ENCODE data around the gene TMEM139. TPM values are rescaled to one million over a fixed set of nuclear protein-coding genes. Genes with fewer than 3 reads are reported as not detected.
A peak's percentile ranks its signal among the peaks of the same experiment; 100 is the strongest.

Gene TMEM139
- total RNA-seq, 1 experiment from 2014 or later, result 2.0 TPM

- Histone ChIP-seq H3K9me3 (ENCODE audit: control insufficient read depth, insufficient read depth, low read depth, low read length) (no peaks in the 10 kb centered on the region), H3K27ac (ENCODE audit: low read length) (no peak overlapping the region), H3K27me3 (ENCODE audit: control insufficient read depth, insufficient read depth, low read length) (no peaks in the 10 kb centered on the region; the same call in 1 of the 2 replicates), H3K4me3 (ENCODE audit: low read depth in 2 of 2, low read length in 2 of 2) (no peak overlapping the region), H3K4me1 (ENCODE audit: control insufficient read depth, insufficient read depth, low read length) (no peaks in the 10 kb centered on the region), H3K36me3 (ENCODE audit: control insufficient read depth, insufficient read depth, low read length) (no peaks in the 10 kb centered on the region)
- no peak for DNase-seq (ENCODE audit: low read depth, low spot score)
- no peak for TF ChIP-seq SIN3A (IDR thresholded peaks at IDR 0.05; ENCODE audit: borderline replicate concordance, insufficient read depth, low read depth, low read length)
- no peak for TF ChIP-seq TCF7L2 (IDR thresholded peaks at IDR 0.05; ENCODE audit: low read depth, low read length)
- TF ChIP-seq CTCF (IDR thresholded peaks at IDR 0.05), result no peak
- no peak for TF ChIP-seq REST (IDR thresholded peaks at IDR 0.05; ENCODE audit: insufficient read depth in 1 of 2, low read depth in 2 of 2, low read length in 1 of 2)
- no peak for TF ChIP-seq POLR2AphosphoS5 (IDR thresholded peaks at IDR 0.05; ENCODE audit: low read depth, low read length)
- POLR2A ChIA-PET, result no interaction called here
- intact Hi-C loops (cut with micrococcal nuclease; ENCODE audit: unreplicated experiment), result no loop called here
- no TSS peak for BruUV-seq (replicated peaks)
- CTCF ChIA-PET, result interaction anchor here (0.7 kb wide), 1 partner anchor 38 kb away, joined by 6 read pairs; no protein-coding TSS in a partner anchor
- 0 out of 2 replicates have a peak, but pooled peaks have one; percentile 31 for ATAC-seq
- in situ Hi-C loops (cut with HindIII; ENCODE audit: low pct_unique_long_range_greater_than_20kb, low sequenced_read_pairs), result no loop called here
Measured at GRCh38 chr7:143322760-143323633, 38.2 kb downstream of the TMEM139 start.

- in situ Hi-C loops (cut with HindIII; ENCODE audit: low pct_unique_long_range_greater_than_20kb, low sequenced_read_pairs), result no loop called here
- intact Hi-C loops (cut with micrococcal nuclease; ENCODE audit: unreplicated experiment), result no loop called here
- Histone ChIP-seq H3K27ac (ENCODE audit: low read length) (no peak overlapping the region), H3K4me3 (ENCODE audit: low read depth in 2 of 2, low read length in 2 of 2) (no peak overlapping the region), H3K9me3 (ENCODE audit: control insufficient read depth, insufficient read depth, low read depth, low read length) (no peaks in the 10 kb centered on the region), H3K4me1 (ENCODE audit: control insufficient read depth, insufficient read depth, low read length) (no peaks in the 10 kb centered on the region), H3K36me3 (ENCODE audit: control insufficient read depth, insufficient read depth, low read length) (no peaks in the 10 kb centered on the region), H3K27me3 (ENCODE audit: control insufficient read depth, insufficient read depth, low read length) (no peaks in the 10 kb centered on the region; the same call in 1 of the 2 replicates)
- ATAC-seq, result no peak
- CTCF ChIA-PET, result interaction anchor here (0.7 kb wide), 1 partner anchor 37 kb away, joined by 6 read pairs; no protein-coding TSS in a partner anchor
- no TSS peak for BruUV-seq (replicated peaks)
- TF ChIP-seq REST (IDR thresholded peaks at IDR 0.05; ENCODE audit: insufficient read depth in 1 of 2, low read depth in 2 of 2, low read length in 1 of 2), result no peak
- TF ChIP-seq CTCF (IDR thresholded peaks at IDR 0.05), result no peak
- TF ChIP-seq SIN3A (IDR thresholded peaks at IDR 0.05; ENCODE audit: borderline replicate concordance, insufficient read depth, low read depth, low read length), result no peak
- POLR2A ChIA-PET, result no interaction called here
- DNase-seq (ENCODE audit: low read depth, low spot score), result no peak
Measured at GRCh38 chr7:143323653-143324052, 38.9 kb downstream of the TMEM139 start.
